Measurements from ENCODE around the gene ITIH2.
"Not testable (repeated sequence)": the region's sequence is repeated elsewhere in the genome, so short reads cannot be mapped to it uniquely, and the experiment has no call there.

The ITIH2 gene

GRCh38 chr10:7707102-7707501 is 4.0 kb downstream of the ITIH2 start:
- H3K4me3 ChIP-seq (ENCODE audit: control insufficient read depth, low read depth, low read length) = no peak overlapping the region
- no peak for DNase-seq (ENCODE audit: low read depth)
- no peak for TF ChIP-seq CTCF (IDR thresholded peaks at IDR 0.05; ENCODE audit: control insufficient read depth, insufficient read depth, low read depth, low read length, missing control alignments)

- H3K4me3 ChIP-seq (ENCODE audit: control insufficient read depth, low read depth, low read length) = no peak overlapping the region
- no peak for TF ChIP-seq CTCF (IDR thresholded peaks at IDR 0.05; ENCODE audit: control insufficient read depth, insufficient read depth, low read depth, low read length, missing control alignments)
- DNase-seq (ENCODE audit: low read depth) = no peak
These were observed 4.9 kb downstream of the ITIH2 start for GRCh38 chr10:7707858-7708622.

GRCh38 chr10:7708832-7709231 is 5.7 kb downstream of the ITIH2 start:
- no peak overlapping the region for H3K4me3 ChIP-seq (ENCODE audit: control insufficient read depth, low read depth, low read length)
- no peak for DNase-seq (ENCODE audit: low read depth)
- no peak for TF ChIP-seq CTCF (IDR thresholded peaks at IDR 0.05; ENCODE audit: control insufficient read depth, insufficient read depth, low read depth, low read length, missing control alignments)

- no peak for DNase-seq (ENCODE audit: low read depth)
These were observed 7.3 kb downstream of the ITIH2 start for GRCh38 chr10:7710446-7710845.

GRCh38 chr10:7711075-7711474 is 8.0 kb downstream of the ITIH2 start:
- H3K4me3 ChIP-seq (ENCODE audit: control insufficient read depth, low read depth, low read length); DNase-seq (ENCODE audit: low read depth): not testable (repeated sequence)

More at GRCh38 chr10:7710446-7710845, 7.3 kb downstream of the ITIH2 start:
- no peak for TF ChIP-seq CTCF (IDR thresholded peaks at IDR 0.05; ENCODE audit: control insufficient read depth, insufficient read depth, low read depth, low read length, missing control alignments)
- no peak overlapping the region for H3K4me3 ChIP-seq (ENCODE audit: control insufficient read depth, low read depth, low read length)

- no peak overlapping the region for H3K4me3 ChIP-seq (ENCODE audit: control insufficient read depth, low read depth, low read length)
- no peak for DNase-seq (ENCODE audit: low read depth)
- no peak for TF ChIP-seq CTCF (IDR thresholded peaks at IDR 0.05; ENCODE audit: control insufficient read depth, insufficient read depth, low read depth, low read length, missing control alignments)
These were observed 12.4 kb downstream of the ITIH2 start for GRCh38 chr10:7715515-7715914.

- TF ChIP-seq CTCF (IDR thresholded peaks at IDR 0.05; ENCODE audit: control insufficient read depth, insufficient read depth, low read depth, low read length, missing control alignments) = no peak
- DNase-seq (ENCODE audit: low read depth) = no peak
- no peak overlapping the region for H3K4me3 ChIP-seq (ENCODE audit: control insufficient read depth, low read depth, low read length)
These were observed 14.7 kb downstream of the ITIH2 start for GRCh38 chr10:7717767-7718166.
